ENCODE results near the gene COL11A2. TPM values are rescaled to one million over a fixed set of nuclear protein-coding genes. Genes with fewer than 3 reads are reported as not detected.

Gene COL11A2
- total and polyA plus RNA-seq, 4 donors = 0.13 to 3.6 (median 1.6) TPM

- no peaks in the 10 kb centered on the region for H3K9me3 ChIP-seq (ENCODE audit: control insufficient read depth, low read length)
- ATAC-seq (ENCODE audit: low FRiP score) (no peak), DNase-seq (peak in 1 of 2 donors; percentile 48)
- H3K4me3 ChIP-seq (ENCODE audit: low read length in 2 of 2) = no peak overlapping the region
- H3K36me3 ChIP-seq (ENCODE audit: control insufficient read depth in 1 of 2, insufficient read depth in 2 of 2, low read length in 1 of 2) = no peaks in the 10 kb centered on the region
- 1 to 9% methylated on average over 6 of the region's 6 CpGs for WGBS, 2 donors
- no peaks in the 10 kb centered on the region for H3K4me1 ChIP-seq (ENCODE audit: control insufficient read depth in 1 of 2, insufficient read depth in 2 of 2, low read length in 2 of 2)
- H3K27me3 ChIP-seq (ENCODE audit: control insufficient read depth in 1 of 2, insufficient read depth in 2 of 2, low read length in 1 of 2) = no peaks in the 10 kb centered on the region
- intact Hi-C loops (cut with DNase I) = loop anchor here in 1 of 2 donors (5.0 kb wide), 1 partner anchor 131 kb away; no protein-coding TSS in a partner anchor
- H3K27ac ChIP-seq (ENCODE audit: low read depth in 1 of 2, low read length in 2 of 2) = no peak overlapping the region
Measured at GRCh38 chr6:33116417-33116816, 75.8 kb downstream of the COL11A2 start.

GRCh38 chr6:33114406-33114805, 77.9 kb downstream of the COL11A2 start:
- H3K27me3 ChIP-seq (ENCODE audit: control insufficient read depth in 1 of 2, insufficient read depth in 2 of 2, low read length in 1 of 2) = no peaks in the 10 kb centered on the region
- H3K36me3 ChIP-seq (ENCODE audit: control insufficient read depth in 1 of 2, insufficient read depth in 2 of 2, low read length in 1 of 2) = no peaks in the 10 kb centered on the region
- DNase-seq (no peak), ATAC-seq (ENCODE audit: low FRiP score) (no peak)
- intact Hi-C loops (cut with DNase I) = no loop called here
- no peaks in the 10 kb centered on the region for H3K9me3 ChIP-seq (ENCODE audit: control insufficient read depth, low read length)
- H3K27ac ChIP-seq (ENCODE audit: low read depth in 1 of 2, low read length in 2 of 2) = no peak overlapping the region
- no peak overlapping the region for H3K4me3 ChIP-seq (ENCODE audit: low read length in 2 of 2)
- H3K4me1 ChIP-seq (ENCODE audit: control insufficient read depth in 1 of 2, insufficient read depth in 2 of 2, low read length in 2 of 2) = no peaks in the 10 kb centered on the region

- ATAC-seq (ENCODE audit: low FRiP score) = no peak
- DNase-seq = no peak
- intact Hi-C loops (cut with DNase I) = no loop called here
- 61 to 64% methylated on average over 7 of the region's 7 CpGs for WGBS, 2 donors
- no peaks in the 10 kb centered on the region for H3K4me1 ChIP-seq (ENCODE audit: control insufficient read depth in 1 of 2, insufficient read depth in 2 of 2, low read length in 2 of 2)
- H3K36me3 ChIP-seq (ENCODE audit: control insufficient read depth in 1 of 2, insufficient read depth in 2 of 2, low read length in 1 of 2) = no peaks in the 10 kb centered on the region
- no peaks in the 10 kb centered on the region for H3K27me3 ChIP-seq (ENCODE audit: control insufficient read depth in 1 of 2, insufficient read depth in 2 of 2, low read length in 1 of 2)
- no peaks in the 10 kb centered on the region for H3K9me3 ChIP-seq (ENCODE audit: control insufficient read depth, low read length)
- no peak overlapping the region for H3K27ac ChIP-seq (ENCODE audit: low read depth in 1 of 2, low read length in 2 of 2)
- no peak overlapping the region for H3K4me3 ChIP-seq (ENCODE audit: low read length in 2 of 2)
Measured at GRCh38 chr6:33113755-33114154, 78.5 kb downstream of the COL11A2 start.

Small RNAs within 50 kb of the gene (microRNA-seq; reads per million reads assigned to microRNA genes)
- 3.0 to 4.8 reads per million in 2 donors for gene MIR219A1

Other genes with a start within 250 kb of the COL11A2 start
- 100 to 1,000 TPM in 1 of 2 donors, 10 to 100 TPM in 1; 36.9 to 109 TPM for gene HLA-DMA, start 239.4 kb downstream of the COL11A2 start, total RNA-seq
- gene HLA-DMA, start 239.4 kb downstream of the COL11A2 start, polyA plus RNA-seq = 10 to 100 TPM in 1 of 2 donors, 1 to 10 TPM in 1; 9.8 to 33.3 TPM
- gene BRD2, start 223.9 kb downstream of the COL11A2 start, total RNA-seq = 100 to 1,000 TPM; 166 to 181 TPM
- gene BRD2, start 223.9 kb downstream of the COL11A2 start, polyA plus RNA-seq = 100 to 1,000 TPM in 1 of 2 donors, 10 to 100 TPM in 1; 71.0 to 145 TPM
- 10 to 100 TPM; 10.4 to 16.7 TPM for gene HLA-DOA, start 182.9 kb downstream of the COL11A2 start, total RNA-seq
- gene HLA-DOA, start 182.9 kb downstream of the COL11A2 start, polyA plus RNA-seq = 1 to 10 TPM in 1 of 2 donors, under 1 TPM in 1; 0.28 to 2.8 TPM
- 100 to 1,000 TPM; 122 to 203 TPM for gene HLA-DPA1, start 118.8 kb downstream of the COL11A2 start, total RNA-seq
- 10 to 100 TPM; 18.6 to 74.9 TPM for gene HLA-DPA1, start 118.8 kb downstream of the COL11A2 start, polyA plus RNA-seq
- gene HLA-DPB1, start 116.5 kb downstream of the COL11A2 start, total RNA-seq = 100 to 1,000 TPM in 1 of 2 donors, 10 to 100 TPM in 1; 98.9 to 215 TPM
- gene HLA-DPB1, start 116.5 kb downstream of the COL11A2 start, polyA plus RNA-seq = 100 to 1,000 TPM in 1 of 2 donors, 10 to 100 TPM in 1; 45.4 to 113 TPM
- 10 to 100 TPM; 51.6 to 55.4 TPM for gene RXRB, start 8.2 kb upstream of the COL11A2 start, total RNA-seq
- 100 to 1,000 TPM in 1 of 2 donors, 10 to 100 TPM in 1; 14.1 to 120 TPM for gene RXRB, start 8.2 kb upstream of the COL11A2 start, polyA plus RNA-seq
- gene SLC39A7, start 8.4 kb upstream of the COL11A2 start, total RNA-seq = 10 to 100 TPM; 86.9 to 90.3 TPM
- gene SLC39A7, start 8.4 kb upstream of the COL11A2 start, polyA plus RNA-seq = 100 to 1,000 TPM in 1 of 2 donors, 10 to 100 TPM in 1; 59.7 to 102 TPM
- gene HSD17B8, start 12.2 kb upstream of the COL11A2 start, total RNA-seq = 1 to 10 TPM; 2.7 to 4.4 TPM
- 1 to 10 TPM; 4.4 to 8.8 TPM for gene HSD17B8, start 12.2 kb upstream of the COL11A2 start, polyA plus RNA-seq
- 10 to 100 TPM; 34.1 to 38.1 TPM for gene RING1, start 16.0 kb upstream of the COL11A2 start, total RNA-seq
- gene RING1, start 16.0 kb upstream of the COL11A2 start, polyA plus RNA-seq = 10 to 100 TPM; 26.4 to 64.0 TPM
- gene VPS52, start 79.4 kb upstream of the COL11A2 start, total RNA-seq = 10 to 100 TPM; 32.1 to 51.4 TPM
- gene VPS52, start 79.4 kb upstream of the COL11A2 start, polyA plus RNA-seq = 10 to 100 TPM; 16.0 to 66.6 TPM
- 1,000 to 10,000 TPM; 1,497 to 1,720 TPM for gene RPS18, start 79.6 kb upstream of the COL11A2 start, total RNA-seq
- gene RPS18, start 79.6 kb upstream of the COL11A2 start, polyA plus RNA-seq = 1,000 to 10,000 TPM; 4,066 to 5,431 TPM
- 10 to 100 TPM; 12.7 to 14.3 TPM for gene B3GALT4, start 84.7 kb upstream of the COL11A2 start, total RNA-seq
- 10 to 100 TPM in 1 of 2 donors, 1 to 10 TPM in 1; 8.3 to 17.0 TPM for gene B3GALT4, start 84.7 kb upstream of the COL11A2 start, polyA plus RNA-seq
- gene WDR46, start 96.8 kb upstream of the COL11A2 start, total RNA-seq = 10 to 100 TPM; 40.6 TPM
- gene WDR46, start 96.8 kb upstream of the COL11A2 start, polyA plus RNA-seq = 100 to 1,000 TPM in 1 of 2 donors, 10 to 100 TPM in 1; 24.5 to 143 TPM
- gene PFDN6, start 97.1 kb upstream of the COL11A2 start, total RNA-seq = 10 to 100 TPM; 19.8 to 23.7 TPM
- gene PFDN6, start 97.1 kb upstream of the COL11A2 start, polyA plus RNA-seq = 100 to 1,000 TPM in 1 of 2 donors, 10 to 100 TPM in 1; 71.4 to 114 TPM
- 100 to 1,000 TPM in 1 of 2 donors, 10 to 100 TPM in 1; 71.5 to 107 TPM for gene RGL2, start 106.5 kb upstream of the COL11A2 start, total RNA-seq
- 100 to 1,000 TPM in 1 of 2 donors, 10 to 100 TPM in 1; 20.3 to 178 TPM for gene RGL2, start 106.5 kb upstream of the COL11A2 start, polyA plus RNA-seq
- gene TAPBP, start 121.6 kb upstream of the COL11A2 start, total RNA-seq = 100 to 1,000 TPM in 1 of 2 donors, 10 to 100 TPM in 1; 73.9 to 113 TPM
- 10 to 100 TPM; 12.5 to 34.7 TPM for gene TAPBP, start 121.6 kb upstream of the COL11A2 start, polyA plus RNA-seq
- gene ZBTB22, start 125.3 kb upstream of the COL11A2 start, total RNA-seq = 10 to 100 TPM; 21.3 TPM
- 10 to 100 TPM in 1 of 2 donors, 1 to 10 TPM in 1; 6.4 to 15.1 TPM for gene ZBTB22, start 125.3 kb upstream of the COL11A2 start, polyA plus RNA-seq
- 10 to 100 TPM; 36.6 to 40.7 TPM for gene DAXX, start 130.5 kb upstream of the COL11A2 start, total RNA-seq
- 10 to 100 TPM; 21.5 to 31.5 TPM for gene DAXX, start 130.5 kb upstream of the COL11A2 start, polyA plus RNA-seq
- gene KIFC1, start 199.4 kb upstream of the COL11A2 start, total RNA-seq = 1 to 10 TPM; 1.3 to 2.0 TPM
- 1 to 10 TPM in 1 of 2 donors, not detected in 1; 1.5 TPM for gene KIFC1, start 199.4 kb upstream of the COL11A2 start, polyA plus RNA-seq
- gene PHF1, start 218.5 kb upstream of the COL11A2 start, total RNA-seq = 10 to 100 TPM; 86.4 to 92.8 TPM
- gene PHF1, start 218.5 kb upstream of the COL11A2 start, polyA plus RNA-seq = 100 to 1,000 TPM in 1 of 2 donors, 10 to 100 TPM in 1; 49.8 to 218 TPM
- 100 to 1,000 TPM in 1 of 2 donors, 10 to 100 TPM in 1; 89.9 to 111 TPM for gene CUTA, start 225.6 kb upstream of the COL11A2 start, total RNA-seq
- 100 to 1,000 TPM; 120 to 191 TPM for gene CUTA, start 225.6 kb upstream of the COL11A2 start, polyA plus RNA-seq
- 10 to 100 TPM; 31.7 to 39.4 TPM for gene SYNGAP1, start 227.6 kb upstream of the COL11A2 start, total RNA-seq
- gene SYNGAP1, start 227.6 kb upstream of the COL11A2 start, polyA plus RNA-seq = 10 to 100 TPM in 1 of 2 donors, 1 to 10 TPM in 1; 4.4 to 16.4 TPM

Data from aorta (tissue), 5 donors.